ENCODE results near the gene SH3D19.

GRCh38 chr4:151153585-151153984, 171.8 kb downstream of the SH3D19 start:
- TF ChIP-seq CTCF (IDR thresholded peaks at IDR 0.05) (no peak), EZH2phosphoT487 (IDR thresholded peaks at IDR 0.05) (no peak)
